ENCODE results near the gene CCDC186. TPM values are rescaled to one million over a fixed set of nuclear protein-coding genes. Genes with fewer than 3 reads are reported as not detected.
"Not testable (repeated sequence)": the region's sequence is repeated elsewhere in the genome, so short reads cannot be mapped to it uniquely, and the experiment has no call there.

The CCDC186 gene
- total and polyA plus RNA-seq, 3 experiments from 2014 or later = 11.3 to 24.9 (median 14.0) TPM

DNA sequence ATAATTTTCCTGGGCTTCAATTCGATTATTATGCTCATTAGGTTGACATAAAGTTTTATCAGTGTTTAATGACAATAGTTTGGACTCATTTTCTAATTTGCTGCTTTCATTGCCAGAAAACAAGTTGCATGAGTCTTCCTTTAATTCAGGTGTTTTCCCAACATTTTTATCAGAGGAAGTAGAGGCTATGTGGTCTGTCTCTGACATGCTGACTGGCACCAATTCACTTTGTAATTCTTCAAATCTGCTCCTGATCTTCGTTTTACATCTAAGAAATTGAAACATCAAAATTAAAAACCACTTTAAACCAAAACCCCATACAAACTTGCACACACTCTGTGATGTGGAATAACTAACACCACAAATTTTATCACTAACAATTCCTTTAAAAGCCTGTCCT lies 10.9 kb downstream of the CCDC186 start:
- ChIA-PET POLR2A (no interaction called here), CTCF (no interaction called here)
- Histone ChIP-seq H3K4me1 (ENCODE audit: insufficient read depth, low read length) (peaks cover 7% of the 10 kb centered on the region), H3K27ac (ENCODE audit: low read depth, low read length) (no peak overlapping the region), H3K4me3 (ENCODE audit: low read length) (no peak overlapping the region), H3K9me3 (ENCODE audit: low read length) (no peaks in the 10 kb centered on the region), H3K36me3 (ENCODE audit: insufficient read depth, low read length) (no peaks in the 10 kb centered on the region), H3K27me3 (ENCODE audit: insufficient read depth, low read length, poor library complexity, severe bottlenecking) (no peaks in the 10 kb centered on the region)
- no peak overlapping the region for H3K4me3 Mint-ChIP-seq
- H3K4me1 Mint-ChIP-seq = peaks cover 52 to 71% (median 69%) of the 10 kb centered on the region in 3 donors
- peaks cover 10 to 58% (median 34%) of the 10 kb centered on the region in 3 donors for H3K36me3 Mint-ChIP-seq
- DNase-seq = no peak
- no peaks in the 10 kb centered on the region for H3K9me3 Mint-ChIP-seq
- H3K27me3 Mint-ChIP-seq = no peaks in the 10 kb centered on the region
- peak overlapping the region in 4 of 8 donors; percentile 3 to 64 (median 20) for H3K27ac Mint-ChIP-seq

DNA sequence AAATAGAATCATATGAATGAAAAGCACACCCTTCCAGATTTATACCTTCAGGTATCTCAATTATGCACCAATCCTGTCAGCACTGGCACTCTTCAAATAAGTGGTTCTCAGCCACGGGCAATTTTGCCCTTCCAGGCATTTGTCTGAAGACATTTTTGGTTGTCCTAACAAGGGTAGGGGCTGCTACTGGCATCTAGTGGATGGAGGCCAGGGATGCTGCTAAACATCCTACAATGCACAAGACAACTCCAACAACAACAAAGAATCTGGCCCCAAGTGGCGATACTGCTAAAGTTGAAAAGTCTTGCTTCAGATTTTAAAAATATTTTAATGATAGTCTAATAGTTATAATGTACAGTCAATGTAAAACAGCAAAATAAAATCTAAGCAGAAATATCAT lies 16.1 kb downstream of the CCDC186 start:
- Mint-ChIP-seq H3K4me3 (no peak overlapping the region), H3K27me3 (no peaks in the 10 kb centered on the region), H3K4me1 (peaks cover 31 to 46% (median 36%) of the 10 kb centered on the region in 3 donors), H3K9me3 (no peaks in the 10 kb centered on the region), H3K27ac (no peak overlapping the region), H3K36me3 (peaks cover 12 to 71% (median 22%) of the 10 kb centered on the region in 3 donors)
- H3K36me3 ChIP-seq (ENCODE audit: insufficient read depth, low read length) = no peaks in the 10 kb centered on the region
- no peaks in the 10 kb centered on the region for H3K27me3 ChIP-seq (ENCODE audit: insufficient read depth, low read length, poor library complexity, severe bottlenecking)
- H3K9me3 ChIP-seq (ENCODE audit: low read length) = no peaks in the 10 kb centered on the region
- ChIA-PET CTCF (interaction anchor here (1.2 kb wide), 1 partner anchor 11 kb away, joined by 3 read pairs; no protein-coding TSS in a partner anchor), POLR2A (no interaction called here)
- H3K27ac ChIP-seq (ENCODE audit: low read depth, low read length) = no peak overlapping the region
- H3K4me1 ChIP-seq (ENCODE audit: insufficient read depth, low read length) = no peaks in the 10 kb centered on the region
- no peak for DNase-seq
- H3K4me3 ChIP-seq (ENCODE audit: low read length) = no peak overlapping the region

DNA sequence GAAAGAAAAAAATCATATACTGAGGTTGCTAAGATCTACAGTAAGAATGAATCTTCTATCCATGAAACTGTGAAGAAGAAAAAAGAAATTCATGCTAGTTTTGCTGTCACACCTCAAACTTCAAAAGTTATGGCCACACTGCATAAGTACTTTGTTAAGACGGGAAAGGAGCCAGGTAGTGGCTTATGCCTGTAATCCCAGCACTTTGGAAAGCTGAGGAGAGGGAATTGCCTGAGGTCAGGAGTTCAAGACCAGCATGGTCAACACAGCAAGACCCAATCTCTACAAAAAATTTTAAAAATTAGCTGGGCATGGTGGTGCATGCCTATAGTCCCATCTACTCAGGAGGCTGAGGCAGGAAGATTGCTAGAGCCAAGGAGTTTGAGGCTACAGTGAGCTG lies 22.1 kb downstream of the CCDC186 start:
- no peak overlapping the region for H3K27ac ChIP-seq (ENCODE audit: low read depth, low read length)
- H3K9me3 ChIP-seq (ENCODE audit: low read length) = no peaks in the 10 kb centered on the region
- no peaks in the 10 kb centered on the region for H3K27me3 Mint-ChIP-seq
- H3K36me3 Mint-ChIP-seq = peaks cover 22 to 83% (median 30%) of the 10 kb centered on the region in 3 donors
- peaks cover 14 to 18% (median 17%) of the 10 kb centered on the region in 3 donors for H3K4me1 Mint-ChIP-seq
- CTCF ChIA-PET = no interaction called here
- H3K9me3 Mint-ChIP-seq = no peaks in the 10 kb centered on the region
- H3K4me3 ChIP-seq (ENCODE audit: low read length) = no peak overlapping the region
- POLR2A ChIA-PET = no interaction called here
- DNase-seq = no peak
- H3K4me3 Mint-ChIP-seq = no peak overlapping the region
- H3K27me3 ChIP-seq (ENCODE audit: insufficient read depth, low read length, poor library complexity, severe bottlenecking) = no peaks in the 10 kb centered on the region
- no peaks in the 10 kb centered on the region for H3K4me1 ChIP-seq (ENCODE audit: insufficient read depth, low read length)
- H3K36me3 ChIP-seq (ENCODE audit: insufficient read depth, low read length) = peaks cover 26% of the 10 kb centered on the region
- H3K27ac Mint-ChIP-seq = peak overlapping the region in 1 of 8 donors; percentile 43

DNA sequence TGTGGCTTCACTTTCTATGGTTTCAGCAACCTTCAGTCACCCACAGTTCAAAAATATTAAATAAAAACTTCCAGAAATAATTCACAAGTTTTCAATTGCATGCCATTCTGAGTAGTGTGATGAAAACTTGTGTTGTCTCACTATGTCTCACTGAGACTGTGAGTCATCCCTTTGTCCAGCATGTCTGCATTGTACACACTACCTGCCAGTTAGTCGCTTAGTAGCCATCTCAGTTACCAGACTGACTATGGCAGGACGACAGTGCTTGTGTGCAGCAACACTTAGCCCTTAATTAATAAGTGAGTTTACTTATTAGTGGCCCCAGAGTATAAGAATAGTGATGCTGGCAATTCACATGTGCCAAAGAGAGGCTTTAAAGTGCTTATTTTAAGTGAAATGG lies 22.5 kb downstream of the CCDC186 start:
- H3K4me3 ChIP-seq (ENCODE audit: low read length) = no peak overlapping the region

DNA sequence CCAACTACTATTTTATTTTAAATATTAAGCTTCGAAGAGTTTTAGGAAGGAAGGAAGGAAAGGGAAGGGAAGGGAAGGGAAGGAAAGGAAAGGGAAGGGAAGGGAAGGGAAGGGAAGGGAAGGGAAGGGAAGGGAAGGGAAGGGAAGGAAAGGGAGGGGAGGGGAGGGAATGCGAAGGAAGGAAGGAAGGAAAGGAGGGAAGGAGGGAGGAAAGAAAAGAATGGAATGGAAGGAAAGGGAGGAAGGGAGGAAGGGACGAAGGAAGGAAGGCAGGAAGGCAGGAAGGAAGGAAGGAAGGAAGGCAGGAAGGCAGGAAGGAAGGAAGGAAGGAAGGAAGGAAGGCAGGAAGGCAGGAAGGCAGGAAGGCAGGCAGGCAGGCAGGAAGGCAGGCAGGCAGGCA lies 24.5 kb downstream of the CCDC186 start:
- Mint-ChIP-seq H3K36me3 (peaks cover 18 to 84% (median 31%) of the 10 kb centered on the region in 3 donors), H3K27ac (peak overlapping the region in 1 of 8 donors; percentile 14), H3K4me1 (peaks cover 12 to 17% (median 13%) of the 10 kb centered on the region in 3 donors)
- H3K4me3 Mint-ChIP-seq; H3K4me3 ChIP-seq (ENCODE audit: low read length); H3K4me1 ChIP-seq (ENCODE audit: insufficient read depth, low read length); H3K9me3 Mint-ChIP-seq; POLR2A ChIA-PET; H3K27me3 Mint-ChIP-seq; DNase-seq; H3K27ac ChIP-seq (ENCODE audit: low read depth, low read length); CTCF ChIA-PET; H3K27me3 ChIP-seq (ENCODE audit: insufficient read depth, low read length, poor library complexity, severe bottlenecking); H3K9me3 ChIP-seq (ENCODE audit: low read length): not testable (repeated sequence)
- peaks cover 33% of the 10 kb centered on the region for H3K36me3 ChIP-seq (ENCODE audit: insufficient read depth, low read length)

More for the DNA sequence above, 22.5 kb downstream of the CCDC186 start:
- Mint-ChIP-seq H3K9me3 (no peaks in the 10 kb centered on the region), H3K4me1 (peaks cover 14 to 18% (median 17%) of the 10 kb centered on the region in 3 donors), H3K27ac (no peak overlapping the region), H3K27me3 (no peaks in the 10 kb centered on the region), H3K36me3 (peaks cover 22 to 84% (median 30%) of the 10 kb centered on the region in 3 donors), H3K4me3 (no peak overlapping the region)
- Histone ChIP-seq H3K36me3 (ENCODE audit: insufficient read depth, low read length) (peaks cover 26% of the 10 kb centered on the region), H3K4me1 (ENCODE audit: insufficient read depth, low read length) (no peaks in the 10 kb centered on the region), H3K27me3 (ENCODE audit: insufficient read depth, low read length, poor library complexity, severe bottlenecking) (no peaks in the 10 kb centered on the region), H3K9me3 (ENCODE audit: low read length) (no peaks in the 10 kb centered on the region), H3K27ac (ENCODE audit: low read depth, low read length) (no peak overlapping the region)
- ChIA-PET POLR2A (no interaction called here), CTCF (no interaction called here)
- no peak for DNase-seq

DNA sequence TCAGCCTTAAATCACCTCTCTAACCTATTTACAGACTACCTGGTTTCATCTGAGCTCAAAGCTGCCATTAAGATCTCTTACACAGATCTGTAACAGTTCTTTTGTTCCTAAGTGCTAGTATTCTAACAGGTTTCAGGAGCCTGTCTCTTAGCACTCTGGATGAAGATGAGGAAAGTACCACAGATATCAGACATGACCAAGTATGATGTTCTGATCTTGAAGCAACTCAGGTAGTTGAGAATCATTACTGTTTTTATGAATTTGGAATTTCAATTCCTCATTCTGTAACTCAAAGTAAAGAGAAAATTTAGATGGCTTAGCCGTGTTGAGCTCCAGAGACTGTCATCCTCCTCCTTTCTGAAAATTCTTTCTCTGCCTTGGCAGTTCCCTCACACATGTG lies 30.8 kb downstream of the CCDC186 start:
- Mint-ChIP-seq H3K27ac (no peak overlapping the region), H3K9me3 (no peaks in the 10 kb centered on the region), H3K27me3 (no peaks in the 10 kb centered on the region), H3K4me3 (no peak overlapping the region), H3K36me3 (peaks cover 15 to 84% (median 36%) of the 10 kb centered on the region in 3 donors), H3K4me1 (peaks cover 0 to 5% (median 0%) of the 10 kb centered on the region in 3 donors)
- no peaks in the 10 kb centered on the region for H3K27me3 ChIP-seq (ENCODE audit: insufficient read depth, low read length, poor library complexity, severe bottlenecking)
- peaks cover 29% of the 10 kb centered on the region for H3K36me3 ChIP-seq (ENCODE audit: insufficient read depth, low read length)
- no peak overlapping the region for H3K4me3 ChIP-seq (ENCODE audit: low read length)
- no peaks in the 10 kb centered on the region for H3K9me3 ChIP-seq (ENCODE audit: low read length)
- DNase-seq = no peak
- POLR2A ChIA-PET = no interaction called here
- no peak overlapping the region for H3K27ac ChIP-seq (ENCODE audit: low read depth, low read length)
- CTCF ChIA-PET = no interaction called here
- H3K4me1 ChIP-seq (ENCODE audit: insufficient read depth, low read length) = no peaks in the 10 kb centered on the region

DNA sequence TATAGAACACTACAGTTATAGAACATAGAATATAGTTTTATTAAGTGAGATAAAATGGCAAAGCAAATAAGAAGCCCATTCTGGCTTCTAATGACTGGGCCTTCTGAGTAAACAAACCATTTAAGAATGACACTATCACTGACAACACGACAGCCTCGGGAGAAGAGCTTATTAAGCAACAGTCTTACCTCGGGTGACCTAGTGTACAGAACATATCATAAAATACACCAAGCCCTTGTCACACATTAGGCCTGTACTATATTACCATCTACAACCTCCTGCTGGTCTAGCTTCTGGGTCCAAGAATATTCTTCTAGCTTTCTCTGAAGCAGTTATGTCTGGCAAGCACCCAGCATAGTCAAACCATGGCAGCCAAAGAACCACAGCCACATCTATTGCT lies 32.0 kb downstream of the CCDC186 start:
- Histone ChIP-seq H3K4me3 (ENCODE audit: low read length) (no peak overlapping the region), H3K27me3 (ENCODE audit: insufficient read depth, low read length, poor library complexity, severe bottlenecking) (no peaks in the 10 kb centered on the region), H3K4me1 (ENCODE audit: insufficient read depth, low read length) (no peaks in the 10 kb centered on the region), H3K36me3 (ENCODE audit: insufficient read depth, low read length) (peaks cover 26% of the 10 kb centered on the region), H3K9me3 (ENCODE audit: low read length) (no peaks in the 10 kb centered on the region), H3K27ac (ENCODE audit: low read depth, low read length) (no peak overlapping the region)
- CTCF ChIA-PET = no interaction called here
- Mint-ChIP-seq H3K27ac (peak overlapping the region in 1 of 8 donors; percentile 28), H3K4me3 (no peak overlapping the region), H3K4me1 (peaks cover 0 to 5% (median 0%) of the 10 kb centered on the region in 3 donors), H3K9me3 (no peaks in the 10 kb centered on the region), H3K27me3 (no peaks in the 10 kb centered on the region), H3K36me3 (peaks cover 11 to 78% (median 29%) of the 10 kb centered on the region in 3 donors)
- no peak for DNase-seq
- POLR2A ChIA-PET = no interaction called here

GRCh38 chr10:114140827-114141226 lies 33.2 kb downstream of the CCDC186 start:
- H3K9me3 ChIP-seq (ENCODE audit: low read length); H3K9me3 Mint-ChIP-seq; H3K4me1 ChIP-seq (ENCODE audit: insufficient read depth, low read length); H3K27ac ChIP-seq (ENCODE audit: low read depth, low read length); H3K4me1 Mint-ChIP-seq; DNase-seq; H3K27me3 ChIP-seq (ENCODE audit: insufficient read depth, low read length, poor library complexity, severe bottlenecking); H3K4me3 Mint-ChIP-seq; CTCF ChIA-PET; H3K4me3 ChIP-seq (ENCODE audit: low read length); POLR2A ChIA-PET; H3K27me3 Mint-ChIP-seq: not testable (repeated sequence)
- H3K36me3 ChIP-seq (ENCODE audit: insufficient read depth, low read length) = peaks cover 25% of the 10 kb centered on the region
- Mint-ChIP-seq H3K36me3 (peaks cover 12 to 81% (median 28%) of the 10 kb centered on the region in 3 donors), H3K27ac (peak overlapping the region in 2 of 8 donors; percentile 21 to 55)

DNA sequence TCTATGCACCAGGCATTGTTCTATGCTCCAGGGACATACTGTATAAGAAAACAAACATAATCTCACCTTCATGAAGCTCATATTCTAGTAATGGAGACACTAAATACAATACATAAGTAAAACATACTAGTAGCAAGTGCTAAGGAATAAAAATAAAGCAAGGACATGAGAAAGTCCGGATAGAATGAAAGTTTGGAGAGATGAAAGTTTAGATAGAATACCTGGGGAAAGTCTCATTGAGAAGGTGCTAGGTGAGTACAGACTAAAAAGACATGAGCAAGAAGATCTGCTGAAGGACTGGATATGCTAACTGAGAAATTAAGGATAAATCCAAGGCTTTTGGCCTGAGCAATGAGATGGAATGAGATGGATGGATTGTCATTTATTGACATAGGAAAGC lies 34.0 kb downstream of the CCDC186 start:
- Mint-ChIP-seq H3K4me1 (peaks cover 0 to 3% (median 0%) of the 10 kb centered on the region in 3 donors), H3K27me3 (no peaks in the 10 kb centered on the region), H3K36me3 (peaks cover 12 to 82% (median 29%) of the 10 kb centered on the region in 3 donors), H3K9me3 (no peaks in the 10 kb centered on the region), H3K4me3 (no peak overlapping the region), H3K27ac (no peak overlapping the region)
- Histone ChIP-seq H3K9me3 (ENCODE audit: low read length) (no peaks in the 10 kb centered on the region), H3K4me3 (ENCODE audit: low read length) (no peak overlapping the region), H3K4me1 (ENCODE audit: insufficient read depth, low read length) (no peaks in the 10 kb centered on the region), H3K36me3 (ENCODE audit: insufficient read depth, low read length) (peaks cover 32% of the 10 kb centered on the region), H3K27ac (ENCODE audit: low read depth, low read length) (no peak overlapping the region), H3K27me3 (ENCODE audit: insufficient read depth, low read length, poor library complexity, severe bottlenecking) (no peaks in the 10 kb centered on the region)
- no peak for DNase-seq
- ChIA-PET CTCF (no interaction called here), POLR2A (no interaction called here)

Measured in CD8-positive, alpha-beta memory T cell (primary cell).